ENCODE data around the gene CYTH1. TPM values are rescaled to one million over a fixed set of nuclear protein-coding genes. Genes with fewer than 3 reads are reported as not detected.

The CYTH1 gene
- total and polyA plus RNA-seq, 2 donors (not counting 1 experiment from before 2014, with no cell fraction given) = 255 to 353 TPM

- WGBS (ENCODE audit: insufficient coverage) = 96% methylated on average over 13 of the region's 14 CpGs
- POLR2A ChIA-PET = no interaction called here
- H3K27ac Mint-ChIP-seq = no peak overlapping the region
These were observed 46.6 kb upstream of the CYTH1 start for GRCh38 chr17:78828470-78829185.

More at GRCh38 chr17:78828470-78829185, 46.6 kb upstream of the CYTH1 start:
- Histone ChIP-seq H3K4me1 (ENCODE audit: control insufficient read depth in 2 of 2, insufficient read depth in 2 of 2, low read length in 2 of 2) (no peaks in the 10 kb centered on the region), H3K27me3 (replicated peaks in 1 of 4; ENCODE audit: control extremely low read depth in 1 of 4, control insufficient read depth in 3 of 4, insufficient read depth in 4 of 4, low read length in 3 of 4) (no peaks in the 10 kb centered on the region), H3K9ac (ENCODE audit: low read length) (no peak overlapping the region), H3K9me3 (ENCODE audit: control extremely low read depth in 1 of 3, control insufficient read depth in 2 of 3, insufficient read depth in 1 of 3, low read length in 2 of 3) (no peaks in the 10 kb centered on the region), H3K4me3 (ENCODE audit: control extremely low read depth in 1 of 5, extremely low read depth in 1 of 5, insufficient read depth in 1 of 5, low read depth in 2 of 5, low read length in 4 of 5) (no peak overlapping the region), H3K36me3 (replicated peaks in 1 of 2; ENCODE audit: control extremely low read depth in 1 of 2, control insufficient read depth in 1 of 2, extremely low read depth in 1 of 2, insufficient read depth in 2 of 2, low read length in 1 of 2) (peaks cover 2 to 92% of the 10 kb centered on the region in 2 experiments), H2AFZ (ENCODE audit: insufficient read depth, low read depth, low read length, poor library complexity, severe bottlenecking) (no peak overlapping the region), H3K27ac (ENCODE audit: low read length in 2 of 2) (no peak overlapping the region), H4K20me1 (ENCODE audit: control insufficient read depth, insufficient read depth, low read length, poor library complexity, severe bottlenecking) (peaks cover 44% of the 10 kb centered on the region), H3K4me2 (replicated peaks; ENCODE audit: low read depth, low read length, poor library complexity, severe bottlenecking) (no peak overlapping the region), H3K79me2 (ENCODE audit: control insufficient read depth, insufficient read depth, low read length) (peaks cover 68% of the 10 kb centered on the region)
- Mint-ChIP-seq H3K27me3 (no peaks in the 10 kb centered on the region), H3K4me1 (peaks cover 7% of the 10 kb centered on the region), H3K9me3 (ENCODE audit: insufficient read depth) (no peaks in the 10 kb centered on the region), H3K4me3 (no peak overlapping the region)
- no peak for TF ChIP-seq EZH2 (IDR thresholded peaks at IDR 0.05; ENCODE audit: borderline replicate concordance, insufficient read depth, low read depth, low read length, poor library complexity, severe bottlenecking)
- no peak for TF ChIP-seq CTCF (IDR thresholded peaks at IDR 0.05)
- DNase-seq = no peak
- no peak for ATAC-seq (ENCODE audit: low read depth)
- intact Hi-C loops (cut with micrococcal nuclease) = loop anchor here (5.0 kb wide), 1 partner anchor 41 kb away; no protein-coding TSS in a partner anchor
- CTCF ChIA-PET = interaction anchor here (0.8 kb wide), 1 partner anchor 37 kb away, joined by 5 read pairs; no protein-coding TSS in a partner anchor

Data from B cell (primary cell).